Measurements from ENCODE around the gene PDGFC. TPM values are rescaled to one million over a fixed set of nuclear protein-coding genes. Genes with fewer than 3 reads are reported as not detected.

PDGFC gene
- total and polyA plus RNA-seq, 2 of the 13 experiments (the other 11 are each of a cell fraction or from before 2014, with no cell fraction given): 4.6 to 9.1 TPM

DNA sequence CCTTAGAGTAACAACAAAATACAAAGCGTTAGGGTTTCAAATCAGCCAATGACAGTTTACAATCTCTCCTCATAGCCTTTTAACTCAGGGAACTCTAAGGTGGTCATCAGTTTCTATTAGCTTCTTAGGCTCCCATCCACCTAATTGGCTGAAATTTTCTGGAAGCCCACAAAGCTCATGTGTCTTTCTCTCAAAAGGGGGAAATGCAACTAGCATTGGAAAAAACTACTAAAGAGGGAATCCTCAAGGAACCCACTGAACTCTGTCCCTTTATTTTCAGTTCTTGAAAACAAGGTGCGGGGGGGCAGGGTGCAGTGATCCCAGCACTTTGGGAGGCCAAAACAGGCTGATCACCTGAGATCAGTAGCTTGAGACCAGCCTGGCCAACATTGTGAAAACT lies 56.4 kb downstream of the PDGFC start (continued):
- TF ChIP-seq, protein P1, sequence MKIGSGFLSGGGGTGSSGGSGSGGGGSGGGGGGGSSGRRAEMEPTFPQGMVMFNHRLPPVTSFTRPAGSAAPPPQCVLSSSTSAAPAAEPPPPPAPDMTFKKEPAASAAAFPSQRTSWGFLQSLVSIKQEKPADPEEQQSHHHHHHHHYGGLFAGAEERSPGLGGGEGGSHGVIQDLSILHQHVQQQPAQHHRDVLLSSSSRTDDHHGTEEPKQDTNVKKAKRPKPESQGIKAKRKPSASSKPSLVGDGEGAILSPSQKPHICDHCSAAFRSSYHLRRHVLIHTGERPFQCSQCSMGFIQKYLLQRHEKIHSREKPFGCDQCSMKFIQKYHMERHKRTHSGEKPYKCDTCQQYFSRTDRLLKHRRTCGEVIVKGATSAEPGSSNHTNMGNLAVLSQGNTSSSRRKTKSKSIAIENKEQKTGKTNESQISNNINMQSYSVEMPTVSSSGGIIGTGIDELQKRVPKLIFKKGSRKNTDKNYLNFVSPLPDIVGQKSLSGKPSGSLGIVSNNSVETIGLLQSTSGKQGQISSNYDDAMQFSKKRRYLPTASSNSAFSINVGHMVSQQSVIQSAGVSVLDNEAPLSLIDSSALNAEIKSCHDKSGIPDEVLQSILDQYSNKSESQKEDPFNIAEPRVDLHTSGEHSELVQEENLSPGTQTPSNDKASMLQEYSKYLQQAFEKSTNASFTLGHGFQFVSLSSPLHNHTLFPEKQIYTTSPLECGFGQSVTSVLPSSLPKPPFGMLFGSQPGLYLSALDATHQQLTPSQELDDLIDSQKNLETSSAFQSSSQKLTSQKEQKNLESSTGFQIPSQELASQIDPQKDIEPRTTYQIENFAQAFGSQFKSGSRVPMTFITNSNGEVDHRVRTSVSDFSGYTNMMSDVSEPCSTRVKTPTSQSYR (CRISPR knock-in tag; IDR thresholded peaks at IDR 0.05; ENCODE audit: borderline replicate concordance): no peak
- no peak for TF ChIP-seq ZNF777 (CRISPR knock-in tag; IDR thresholded peaks at IDR 0.05)

DNA sequence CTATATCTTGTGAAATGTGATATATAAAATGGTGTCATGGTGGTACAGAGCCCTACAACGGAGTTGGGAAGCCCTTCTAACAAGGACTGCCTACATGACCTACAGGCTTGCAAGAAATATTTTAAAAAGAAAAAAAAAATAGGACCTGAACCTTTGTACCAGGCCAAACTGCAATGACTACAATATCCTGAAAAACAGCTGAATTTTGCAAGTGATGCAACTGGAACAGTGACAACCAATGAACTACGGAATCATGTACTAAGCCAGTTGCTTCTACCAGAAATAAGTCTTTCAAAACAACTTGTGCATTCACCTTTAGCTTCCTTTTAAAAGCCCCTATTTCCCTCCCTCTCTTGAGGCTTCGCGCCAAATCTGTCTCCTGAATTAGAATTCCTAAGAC lies 58.4 kb downstream of the PDGFC start:
- H4K20me1 ChIP-seq (ENCODE audit: insufficient read depth, low read length): no peaks in the 10 kb centered on the region
- no peak for ATAC-seq
- H2AFZ ChIP-seq (ENCODE audit: low read length): no peak overlapping the region
- no peaks in the 10 kb centered on the region for H3K4me1 ChIP-seq (ENCODE audit: insufficient read depth, low read length)
- no peak overlapping the region for H3K27ac ChIP-seq (ENCODE audit: extremely low read length, insufficient read depth, low read length)
- no TSS peak for BruUV-seq (replicated peaks)
- H3K79me2 ChIP-seq (ENCODE audit: insufficient read depth, low read length): no peaks in the 10 kb centered on the region
- no peak for TF ChIP-seq ZFX (CRISPR knock-in tag; IDR thresholded peaks at IDR 0.05; ENCODE audit: low read depth)
- no peak for TF ChIP-seq ZNF350 (CRISPR knock-in tag; IDR thresholded peaks at IDR 0.05; ENCODE audit: borderline replicate concordance, low read depth)
- TF ChIP-seq, protein P2, sequence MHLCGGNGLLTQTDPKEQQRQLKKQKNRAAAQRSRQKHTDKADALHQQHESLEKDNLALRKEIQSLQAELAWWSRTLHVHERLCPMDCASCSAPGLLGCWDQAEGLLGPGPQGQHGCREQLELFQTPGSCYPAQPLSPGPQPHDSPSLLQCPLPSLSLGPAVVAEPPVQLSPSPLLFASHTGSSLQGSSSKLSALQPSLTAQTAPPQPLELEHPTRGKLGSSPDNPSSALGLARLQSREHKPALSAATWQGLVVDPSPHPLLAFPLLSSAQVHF (CRISPR knock-in tag; IDR thresholded peaks at IDR 0.05): no peak
- no peak for TF ChIP-seq ZSCAN31 (CRISPR knock-in tag; IDR thresholded peaks at IDR 0.05; ENCODE audit: low read depth)
- TF ChIP-seq, protein P3, sequence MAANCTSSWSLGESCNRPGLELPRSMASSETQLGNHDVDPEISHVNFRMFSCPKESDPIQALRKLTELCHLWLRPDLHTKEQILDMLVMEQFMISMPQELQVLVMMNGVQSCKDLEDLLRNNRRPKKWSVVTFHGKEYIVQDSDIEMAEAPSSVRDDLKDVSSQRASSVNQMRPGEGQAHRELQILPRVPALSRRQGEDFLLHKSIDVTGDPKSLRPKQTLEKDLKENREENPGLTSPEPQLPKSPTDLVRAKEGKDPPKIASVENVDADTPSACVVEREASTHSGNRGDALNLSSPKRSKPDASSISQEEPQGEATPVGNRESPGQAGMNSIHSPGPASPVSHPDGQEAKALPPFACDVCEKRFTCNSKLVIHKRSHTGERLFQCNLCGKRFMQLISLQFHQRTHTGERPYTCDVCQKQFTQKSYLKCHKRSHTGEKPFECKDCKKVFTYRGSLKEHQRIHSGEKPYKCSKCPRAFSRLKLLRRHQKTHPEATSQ (CRISPR knock-in tag; IDR thresholded peaks at IDR 0.05; ENCODE audit: borderline replicate concordance): no peak
- no peak for TF ChIP-seq ZNF644 (CRISPR knock-in tag; IDR thresholded peaks at IDR 0.05; ENCODE audit: low read depth)
- no peak for TF ChIP-seq ZFP36L2 (CRISPR knock-in tag; IDR thresholded peaks at IDR 0.05)
- TF ChIP-seq, protein P4, sequence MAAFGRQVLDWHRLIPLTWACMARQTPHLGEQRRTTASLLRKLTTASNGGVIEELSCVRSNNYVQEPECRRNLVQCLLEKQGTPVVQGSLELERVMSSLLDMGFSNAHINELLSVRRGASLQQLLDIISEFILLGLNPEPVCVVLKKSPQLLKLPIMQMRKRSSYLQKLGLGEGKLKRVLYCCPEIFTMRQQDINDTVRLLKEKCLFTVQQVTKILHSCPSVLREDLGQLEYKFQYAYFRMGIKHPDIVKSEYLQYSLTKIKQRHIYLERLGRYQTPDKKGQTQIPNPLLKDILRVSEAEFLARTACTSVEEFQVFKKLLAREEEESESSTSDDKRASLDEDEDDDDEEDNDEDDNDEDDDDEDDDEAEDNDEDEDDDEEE (CRISPR knock-in tag; IDR thresholded peaks at IDR 0.05): no peak
- no peak for TF ChIP-seq ZNF34 (CRISPR knock-in tag; IDR thresholded peaks at IDR 0.05; ENCODE audit: borderline replicate concordance)
- WGBS (ENCODE audit: low lambda C conversion rate): 95% methylated on average over 4 of the region's 4 CpGs
- H3K9ac ChIP-seq (ENCODE audit: insufficient read depth, low read depth, low read length): no peak overlapping the region
- H3K27me3 ChIP-seq (ENCODE audit: control insufficient read depth in 1 of 2, insufficient read depth in 2 of 2, low read length in 2 of 2): no peaks in the 10 kb centered on the region
- no peak overlapping the region for H3K4me3 ChIP-seq (replicated peaks in 1 of 3; ENCODE audit: insufficient read depth in 1 of 3, low read depth in 2 of 3, low read length in 3 of 3)
- H3K36me3 ChIP-seq (replicated peaks in 1 of 2; ENCODE audit: control insufficient read depth in 1 of 2, insufficient read depth in 2 of 2, low read length in 2 of 2): no peaks in the 10 kb centered on the region
- ChIA-PET CTCF (ENCODE audit: low intra/inter-chr PET ratio, low total read pairs) (no interaction called here), POLR2A (no interaction called here)
- FAIRE-seq: no peak
- intact Hi-C loops (cut with micrococcal nuclease; ENCODE audit: unreplicated experiment) (no loop called here), in situ Hi-C loops (cut with HindIII; ENCODE audit: extremely low pct_ligation_motif_present, low pct_unique_long_range_greater_than_20kb) (no loop called here)
- peaks cover 19% of the 10 kb centered on the region for H3K9me3 ChIP-seq (ENCODE audit: low read length)
- no peak for DNase-seq (ENCODE audit: low spot score)
- H3K4me2 ChIP-seq (ENCODE audit: low read depth, low read length): no peak overlapping the region

Measured in HepG2 (cell line).